Measurements from ENCODE around the gene RERG. TPM values are rescaled to one million over a fixed set of nuclear protein-coding genes. Genes with fewer than 3 reads are reported as not detected.

RERG gene
- polyA plus RNA-seq, 1 experiment: 0.12 TPM

DNA sequence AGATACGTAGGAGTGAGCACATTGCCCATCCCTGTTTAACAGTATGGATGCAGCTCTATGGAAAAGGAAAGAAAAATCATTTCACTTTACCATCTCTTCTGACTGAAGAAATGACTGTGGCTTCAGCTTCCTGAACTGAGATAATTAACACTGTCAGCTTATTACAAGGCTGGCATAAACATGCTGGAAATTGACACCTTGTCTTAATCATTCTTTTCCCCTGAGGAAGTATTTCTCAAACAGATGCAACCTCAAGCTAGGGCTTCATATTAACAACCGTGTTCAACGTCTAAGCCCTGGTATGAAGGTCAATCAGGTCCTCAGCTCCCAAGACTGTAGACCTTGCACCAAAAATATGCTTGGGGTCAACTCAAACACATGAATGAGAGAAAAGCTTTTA, 25.0 kb downstream of the RERG start:
- Histone ChIP-seq H3K4me3 (ENCODE audit: low read depth, low read length) (no peak overlapping the region), H3K27ac (ENCODE audit: low read depth, low read length) (no peak overlapping the region), H3K27me3 (ENCODE audit: control insufficient read depth, insufficient read depth, low read length) (no peaks in the 10 kb centered on the region), H3K9me3 (ENCODE audit: control insufficient read depth, insufficient read depth, low read length) (no peaks in the 10 kb centered on the region)
- DNase-seq (ENCODE audit: low read depth, low spot score): no peak
- ChIA-PET POLR2A (no interaction called here), CTCF (interaction anchor here (3.6 kb wide), 1 partner anchor 25 kb away, joined by 11 read pairs; the partner anchor contains the start of gene RERG)
- TF ChIP-seq, protein P1, sequence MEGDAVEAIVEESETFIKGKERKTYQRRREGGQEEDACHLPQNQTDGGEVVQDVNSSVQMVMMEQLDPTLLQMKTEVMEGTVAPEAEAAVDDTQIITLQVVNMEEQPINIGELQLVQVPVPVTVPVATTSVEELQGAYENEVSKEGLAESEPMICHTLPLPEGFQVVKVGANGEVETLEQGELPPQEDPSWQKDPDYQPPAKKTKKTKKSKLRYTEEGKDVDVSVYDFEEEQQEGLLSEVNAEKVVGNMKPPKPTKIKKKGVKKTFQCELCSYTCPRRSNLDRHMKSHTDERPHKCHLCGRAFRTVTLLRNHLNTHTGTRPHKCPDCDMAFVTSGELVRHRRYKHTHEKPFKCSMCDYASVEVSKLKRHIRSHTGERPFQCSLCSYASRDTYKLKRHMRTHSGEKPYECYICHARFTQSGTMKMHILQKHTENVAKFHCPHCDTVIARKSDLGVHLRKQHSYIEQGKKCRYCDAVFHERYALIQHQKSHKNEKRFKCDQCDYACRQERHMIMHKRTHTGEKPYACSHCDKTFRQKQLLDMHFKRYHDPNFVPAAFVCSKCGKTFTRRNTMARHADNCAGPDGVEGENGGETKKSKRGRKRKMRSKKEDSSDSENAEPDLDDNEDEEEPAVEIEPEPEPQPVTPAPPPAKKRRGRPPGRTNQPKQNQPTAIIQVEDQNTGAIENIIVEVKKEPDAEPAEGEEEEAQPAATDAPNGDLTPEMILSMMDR (IDR thresholded peaks at IDR 0.05; ENCODE audit: low read depth, low read length): no peak

DNA sequence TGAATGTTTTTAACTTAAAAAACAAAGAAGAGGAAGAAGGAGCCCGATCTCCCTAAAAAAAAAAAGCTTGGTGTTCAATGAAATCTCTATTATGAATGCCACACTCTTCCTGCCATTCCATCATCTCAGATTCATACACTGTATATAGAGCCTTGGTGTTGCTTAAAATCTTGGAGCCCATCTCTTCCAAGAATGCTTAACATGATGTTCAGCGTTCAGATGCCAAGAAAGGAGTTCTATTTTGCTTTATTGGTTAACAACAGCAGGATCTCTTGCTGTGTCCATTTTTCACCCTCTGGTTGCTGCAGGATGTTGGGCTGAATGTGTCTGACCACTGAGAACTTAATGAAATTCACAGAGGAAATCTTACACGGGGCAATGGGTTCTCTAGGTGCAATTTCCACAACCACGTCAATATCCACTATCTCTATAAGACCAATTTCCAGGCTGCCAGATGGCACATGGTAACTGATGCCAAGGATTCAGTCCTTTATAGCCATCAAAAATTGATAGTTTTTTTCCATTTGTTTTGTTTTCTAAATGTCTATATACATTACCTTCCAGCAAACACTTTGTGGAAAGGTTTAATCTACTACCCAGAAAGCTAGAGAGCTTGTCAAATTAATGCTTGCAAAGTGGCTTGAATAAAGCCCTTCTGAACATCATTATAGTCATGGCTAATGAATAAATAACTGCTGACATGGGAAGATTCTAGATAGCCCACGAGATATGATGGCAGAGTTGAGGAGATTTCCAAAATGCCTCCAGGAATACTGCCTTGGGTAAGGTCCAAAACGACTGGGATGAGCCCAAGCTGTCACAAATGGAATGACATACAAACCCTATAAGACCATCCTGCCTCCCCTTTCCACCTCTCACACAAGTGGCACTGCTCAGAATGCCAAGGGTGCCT, 26.5 kb downstream of the RERG start:
- Histone ChIP-seq H3K27me3 (ENCODE audit: control insufficient read depth, insufficient read depth, low read length) (no peaks in the 10 kb centered on the region), H3K4me3 (ENCODE audit: low read depth, low read length) (no peak overlapping the region), H3K9me3 (ENCODE audit: control insufficient read depth, insufficient read depth, low read length) (no peaks in the 10 kb centered on the region), H3K27ac (ENCODE audit: low read depth, low read length) (no peak overlapping the region)
- CTCF ChIA-PET: interaction anchor here (3.6 kb wide), 1 partner anchor 26 kb away, joined by 11 read pairs; the partner anchor contains the start of gene RERG
- TF ChIP-seq, protein P1 (IDR thresholded peaks at IDR 0.05; ENCODE audit: low read depth, low read length): no peak
- no peak for DNase-seq (ENCODE audit: low read depth, low spot score)
- POLR2A ChIA-PET: no interaction called here

DNA sequence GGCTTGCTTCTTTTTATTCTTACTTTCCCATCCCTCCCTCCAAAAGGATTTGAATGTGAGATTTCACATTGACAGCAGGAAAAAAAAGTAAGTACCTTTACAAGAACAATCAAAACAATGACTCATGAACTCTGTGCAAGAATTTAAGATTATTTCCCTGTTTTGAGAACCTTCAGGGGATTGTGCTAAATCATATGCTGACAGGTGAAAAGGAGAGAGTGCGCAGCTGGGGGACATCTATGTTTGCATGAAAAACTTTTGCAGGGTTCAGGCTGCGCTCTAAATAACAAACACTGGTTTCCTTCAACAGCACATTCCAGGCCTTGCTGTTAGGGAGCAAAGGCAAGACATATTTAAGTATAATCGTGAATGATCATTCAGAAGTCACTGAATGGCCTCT, 27.3 kb downstream of the RERG start:
- Histone ChIP-seq H3K27me3 (ENCODE audit: control insufficient read depth, insufficient read depth, low read length) (no peaks in the 10 kb centered on the region), H3K4me3 (ENCODE audit: low read depth, low read length) (no peak overlapping the region), H3K27ac (ENCODE audit: low read depth, low read length) (no peak overlapping the region), H3K9me3 (ENCODE audit: control insufficient read depth, insufficient read depth, low read length) (no peaks in the 10 kb centered on the region)
- TF ChIP-seq, protein P1 (IDR thresholded peaks at IDR 0.05; ENCODE audit: low read depth, low read length): no peak
- CTCF ChIA-PET: interaction anchor here (3.6 kb wide), 1 partner anchor 27 kb away, joined by 11 read pairs; the partner anchor contains the start of gene RERG
- POLR2A ChIA-PET: no interaction called here
- DNase-seq (ENCODE audit: low read depth, low spot score): no peak

DNA sequence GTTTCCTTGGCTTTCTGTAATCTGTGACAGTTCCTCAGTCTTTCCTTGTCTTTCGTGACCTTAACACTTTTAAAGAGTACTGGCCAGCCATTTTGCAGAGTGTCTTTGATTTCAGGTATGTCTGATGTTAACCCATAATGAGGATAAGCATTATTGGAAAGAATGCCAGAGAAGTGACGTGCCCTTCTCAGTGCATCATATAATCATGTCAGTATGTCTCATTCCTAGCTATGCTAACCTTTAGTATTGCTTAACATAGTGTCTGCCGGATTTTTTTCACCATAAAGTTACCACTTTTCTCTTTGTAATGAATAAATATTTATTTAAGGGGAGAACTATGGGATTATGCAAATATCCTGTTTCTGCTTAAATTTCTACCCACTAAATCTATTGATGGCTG, 28.5 kb downstream of the RERG start:
- ChIA-PET POLR2A (no interaction called here), CTCF (interaction anchor here (1.5 kb wide), 1 partner anchor 84 kb away, joined by 3 read pairs; no protein-coding TSS in a partner anchor)
- no peak overlapping the region for H3K27ac ChIP-seq (ENCODE audit: low read depth, low read length)
- no peak overlapping the region for H3K4me3 ChIP-seq (ENCODE audit: low read depth, low read length)
- no peaks in the 10 kb centered on the region for H3K9me3 ChIP-seq (ENCODE audit: control insufficient read depth, insufficient read depth, low read length)
- TF ChIP-seq, protein P1 (IDR thresholded peaks at IDR 0.05; ENCODE audit: low read depth, low read length): no peak
- no peaks in the 10 kb centered on the region for H3K27me3 ChIP-seq (ENCODE audit: control insufficient read depth, insufficient read depth, low read length)
- DNase-seq (ENCODE audit: low read depth, low spot score): no peak

DNA sequence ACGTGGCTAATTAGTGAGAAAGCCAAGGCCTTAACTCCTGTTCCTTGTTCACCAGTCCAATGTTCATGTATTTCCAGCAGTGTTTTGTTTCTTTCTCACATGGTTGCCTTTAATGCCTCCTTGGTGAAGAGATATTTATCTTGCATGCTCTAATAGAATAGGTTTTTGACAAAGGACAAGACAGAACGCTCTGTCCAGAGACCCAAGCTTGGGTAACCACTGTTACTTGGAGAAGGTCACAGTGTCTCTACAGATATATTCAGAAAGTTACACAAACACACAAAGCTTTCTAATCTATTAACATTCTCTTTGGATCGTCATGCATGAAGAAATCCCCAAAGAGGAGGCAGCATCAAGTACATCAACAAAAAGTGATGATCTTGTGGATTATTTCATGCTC, 33.1 kb downstream of the RERG start:
- H3K27ac ChIP-seq (ENCODE audit: low read depth, low read length): no peak overlapping the region
- POLR2A ChIA-PET: no interaction called here
- H3K9me3 ChIP-seq (ENCODE audit: control insufficient read depth, insufficient read depth, low read length): no peaks in the 10 kb centered on the region
- TF ChIP-seq, protein P1 (IDR thresholded peaks at IDR 0.05; ENCODE audit: low read depth, low read length): no peak
- no peak for DNase-seq (ENCODE audit: low read depth, low spot score)
- H3K27me3 ChIP-seq (ENCODE audit: control insufficient read depth, insufficient read depth, low read length): no peaks in the 10 kb centered on the region
- no peak overlapping the region for H3K4me3 ChIP-seq (ENCODE audit: low read depth, low read length)
- CTCF ChIA-PET: interaction anchor here (0.7 kb wide), 1 partner anchor 19 kb away, joined by 3 read pairs; no protein-coding TSS in a partner anchor
